HepG2 (cell line): ENCODE results near the gene TSSK2. TPM values are rescaled to one million over a fixed set of nuclear protein-coding genes. Genes with fewer than 3 reads are reported as not detected.

Source experiments
- ATAC-seq: fragments of 200-7000 bp; cut with Tn5 transposase; 3 replicates; pipeline ENCODE4 v1.9.1; 2020; ENCODE audit warnings: mild to moderate bottlenecking, moderate library complexity
- BruUV-seq: library from RNA; stranded (reverse); fragments of 400-500 nt; replicated peaks from 2 replicates; lab custom pipeline; 2021; lab: Mats Ljungman, UMichigan
- CTCF ChIA-PET: fragments of 300-600 bp; formaldehyde crosslinking; extraction: SDS; loops from one replicate; lab custom pipeline; 2021; ENCODE audit warnings: low total read pairs, inconsistent platforms, low intra/inter-chr PET ratio; lab: Yijun Ruan, JAX
- POLR2A ChIA-PET: fragments of 350-600 bp; sonication (Branson Sonifier 250); formaldehyde crosslinking; loops from one replicate; lab custom pipeline; 2020; ENCODE audit warnings: antibody characterized with exemption, inconsistent platforms; lab: Yijun Ruan, JAX
- DNase-seq: peaks from one replicate; pipeline ENCODE4 v3.0.0-alpha.2; 2015; ENCODE audit warnings: low spot score
- FAIRE-seq: peaks from 3 replicates; lab custom pipeline; 2011; peaks lifted over from hg19 to GRCh38; lab: Jason Lieb, UNC
- H2AFZ ChIP-seq: one replicate; pipeline ENCODE4 v1.6.1; 2011; ENCODE audit warnings: low read length, inconsistent platforms
- H3K27ac ChIP-seq: fragments of 300-600 bp; 3 replicates; pipeline ENCODE4 v1.8.0; 2011; ENCODE audit warnings: mixed run types, mild to moderate bottlenecking, mixed read lengths, low read length, inconsistent platforms; ENCODE audit not compliant: insufficient read depth; ENCODE audit errors: extremely low read length
- H3K27me3 ChIP-seq, 2 experiments: fragments of 200-600 bp in 1 of 2; 2 replicates in 1 of 2; 3 replicates in 1 of 2; pipeline versions ENCODE4 v1.6.0 to v1.8.0; 2011; ENCODE audit warnings: low read length in 2 of 2, mild to moderate bottlenecking in 2 of 2, moderate library complexity in 2 of 2, inconsistent platforms in 1 of 2; ENCODE audit not compliant: insufficient read depth in 2 of 2, control insufficient read depth in 1 of 2
- H3K36me3 ChIP-seq, 2 experiments: fragments of 200-600 bp in 1 of 2; replicated peaks in 1 of 2; 2 replicates in 1 of 2; 3 replicates in 1 of 2; pipeline versions ENCODE4 v1.5.1 to v1.8.0; 2011; ENCODE audit warnings: low read length in 2 of 2, inconsistent platforms in 1 of 2; ENCODE audit not compliant: insufficient read depth in 2 of 2, control insufficient read depth in 1 of 2
- H3K4me1 ChIP-seq: 2 replicates; pipeline ENCODE4 v1.5.1; 2012; ENCODE audit warnings: low read length, inconsistent platforms; ENCODE audit not compliant: insufficient read depth
- H3K4me2 ChIP-seq: 2 replicates; pipeline ENCODE4 v1.6.0; 2011; ENCODE audit warnings: low read depth, low read length, inconsistent platforms
- H3K4me3 ChIP-seq, 3 experiments: fragments of 200-600 bp in 1 of 3; sonication (generic), shearing (Covaris generic) in 1 of 3; replicated peaks in 1 of 3; 2 replicates each; pipeline ENCODE4 v1.5.1; 2011 to 2016; ENCODE audit warnings: low read length in 3 of 3, inconsistent platforms in 2 of 3, low read depth in 2 of 3, mild to moderate bottlenecking in 2 of 3, control low read depth in 1 of 3, mixed read lengths in 1 of 3; ENCODE audit not compliant: insufficient read depth in 1 of 3
- H3K79me2 ChIP-seq: one replicate; pipeline ENCODE4 v1.6.1; 2011; ENCODE audit warnings: low read length, inconsistent platforms; ENCODE audit not compliant: insufficient read depth
- H3K9ac ChIP-seq: 2 replicates; pipeline ENCODE4 v1.6.0; 2011; ENCODE audit warnings: mild to moderate bottlenecking, low read depth, low read length, inconsistent platforms; ENCODE audit not compliant: insufficient read depth
- H3K9me3 ChIP-seq: 2 replicates; pipeline ENCODE4 v1.5.1; 2012; ENCODE audit warnings: mild to moderate bottlenecking, low read length
- H4K20me1 ChIP-seq: 2 replicates; pipeline ENCODE4 v1.6.0; 2011; ENCODE audit warnings: inconsistent platforms, mild to moderate bottlenecking, low read length, moderate library complexity; ENCODE audit not compliant: insufficient read depth
- ATRX ChIP-seq: sonication (generic); formaldehyde crosslinking; IDR thresholded peaks from 2 replicates; pipeline ENCODE4 v1.4.0; 2020; ENCODE audit warnings: missing genetic modification reagents, borderline replicate concordance
- KDM2A ChIP-seq: sonication (generic); formaldehyde crosslinking; IDR thresholded peaks from 2 replicates; pipeline ENCODE4 v1.4.0; 2020; ENCODE audit warnings: low read depth, missing genetic modification reagents, borderline replicate concordance
- KDM4B ChIP-seq: sonication (generic); formaldehyde crosslinking; IDR thresholded peaks from 2 replicates; pipeline ENCODE4 v1.4.0; 2020; ENCODE audit warnings: missing genetic modification reagents
- SETDB1 ChIP-seq: sonication (generic); formaldehyde crosslinking; IDR thresholded peaks from 2 replicates; pipeline ENCODE4 v1.5.1; 2020; ENCODE audit warnings: missing genetic modification reagents, mild to moderate bottlenecking, borderline replicate concordance
- TEAD3 ChIP-seq: optimal IDR thresholded peaks from 2 replicates; pipeline ENCODE3; 2016; ENCODE audit warnings: borderline replicate concordance
- ZNF264 ChIP-seq: sonication (generic); formaldehyde crosslinking; IDR thresholded peaks from 2 replicates; pipeline ENCODE4 v1.4.0; 2020; ENCODE audit warnings: missing genetic modification reagents
- ZNF326 ChIP-seq: sonication (generic); formaldehyde crosslinking; IDR thresholded peaks from 2 replicates; pipeline ENCODE4 v1.4.0; 2020; ENCODE audit warnings: missing genetic modification reagents, borderline replicate concordance
- ZNF354B ChIP-seq: sonication (generic); formaldehyde crosslinking; IDR thresholded peaks from 2 replicates; pipeline ENCODE4 v1.8.0; 2022; ENCODE audit warnings: mild to moderate bottlenecking, missing genetic modification reagents
- WGBS: methylation state at CpG from one replicate; pipeline ENCODE4 v1.1.6; 2017; ENCODE audit warnings: low lambda C conversion rate; 5-methylcytosine and 5-hydroxymethylcytosine counted together
- in situ Hi-C: cut with HindIII; loops from 2 replicates; pipeline ENCODE4 v1.10.0; 2017; ENCODE audit warnings: low pct_unique_long_range_greater_than_20kb; ENCODE audit not compliant: extremely low pct_ligation_motif_present
- intact Hi-C: fragments of 100-400 bp; cut with micrococcal nuclease; formaldehyde crosslinking; loops from one replicate; pipeline ENCODE4 v1.10.0; 2022; ENCODE audit not compliant: unreplicated experiment
- polyA plus RNA-seq, 8 experiments: library from polyadenylated mRNA; depleted of rRNA in 3 of 8; stranded (reverse) in 7 of 8; unstranded in 1 of 8; fragments of >200 nt; fragmentation: Illumina TruSeq in 4 of 8; extraction: Trizol in 4 of 8; gene quantifications; 2 replicates each; pipeline versions ENCODE4 v1.2.1 to v1.2.3, GENCODE V29; 2011 to 2016; ENCODE audit warnings: low read depth in 4 of 8, missing spikeins in 1 of 8, mixed read lengths in 1 of 8; ENCODE audit not compliant: insufficient read depth in 1 of 8
- total RNA-seq, 5 experiments: library from RNA; depleted of rRNA; stranded (reverse); fragments of >200 nt; fragmentation: Illumina TruSeq; extraction: Trizol; gene quantifications; 2 replicates each; pipeline ENCODE4 v1.2.3, GENCODE V29; 2016; ENCODE audit warnings: low read depth in 1 of 5
- TF ChIP-seq, protein P1 (sequence below): sonication (generic); formaldehyde crosslinking; conservative IDR thresholded peaks from 2 replicates; pipeline ENCODE4 v1.4.0; 2020; ENCODE audit warnings: missing genetic modification reagents
- TF ChIP-seq, protein P2 (sequence below): sonication (generic); formaldehyde crosslinking; IDR thresholded peaks from 2 replicates; pipeline ENCODE4 v1.9.0; 2021; ENCODE audit warnings: missing genetic modification reagents, borderline replicate concordance
- TF ChIP-seq, protein P3 (sequence below): sonication (generic); formaldehyde crosslinking; IDR thresholded peaks from 2 replicates; pipeline ENCODE4 v1.5.0; 2020; ENCODE audit warnings: mild to moderate bottlenecking, missing genetic modification reagents

The TSSK2 gene
- total and polyA plus RNA-seq, 2 of the 13 experiments (the other 11 are each of a cell fraction or from before 2014, with no cell fraction given) = not detected

GRCh38 chr22:19149991-19150390, 18.9 kb downstream of the TSSK2 start, which contains the start of gene GSC2:
Gene GSC2 (minus strand): TSS chr22:19150292. CDS start chr22:19150283, 9 bp downstream.
- peaks cover 7 to 61% of the 10 kb centered on the region in 2 experiments; a peak in 4 of 5 replicates for H3K27me3 ChIP-seq
- H3K79me2 ChIP-seq = no peaks in the 10 kb centered on the region
- TF ChIP-seq, protein P1, sequence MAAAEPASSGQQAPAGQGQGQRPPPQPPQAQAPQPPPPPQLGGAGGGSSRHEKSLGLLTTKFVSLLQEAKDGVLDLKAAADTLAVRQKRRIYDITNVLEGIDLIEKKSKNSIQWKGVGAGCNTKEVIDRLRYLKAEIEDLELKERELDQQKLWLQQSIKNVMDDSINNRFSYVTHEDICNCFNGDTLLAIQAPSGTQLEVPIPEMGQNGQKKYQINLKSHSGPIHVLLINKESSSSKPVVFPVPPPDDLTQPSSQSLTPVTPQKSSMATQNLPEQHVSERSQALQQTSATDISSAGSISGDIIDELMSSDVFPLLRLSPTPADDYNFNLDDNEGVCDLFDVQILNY (CRISPR knock-in tag) = no peak
- TF ChIP-seq ZNF326 = no peak
- TF ChIP-seq ZNF264 = no peak
- no peak for TF ChIP-seq TEAD3 (CRISPR knock-in tag)
- TF ChIP-seq ZNF354B (CRISPR knock-in tag) = no peak
- no peak for TF ChIP-seq KDM2A
- TF ChIP-seq KDM4B (CRISPR knock-in tag) = no peak
- TF ChIP-seq, protein P2, sequence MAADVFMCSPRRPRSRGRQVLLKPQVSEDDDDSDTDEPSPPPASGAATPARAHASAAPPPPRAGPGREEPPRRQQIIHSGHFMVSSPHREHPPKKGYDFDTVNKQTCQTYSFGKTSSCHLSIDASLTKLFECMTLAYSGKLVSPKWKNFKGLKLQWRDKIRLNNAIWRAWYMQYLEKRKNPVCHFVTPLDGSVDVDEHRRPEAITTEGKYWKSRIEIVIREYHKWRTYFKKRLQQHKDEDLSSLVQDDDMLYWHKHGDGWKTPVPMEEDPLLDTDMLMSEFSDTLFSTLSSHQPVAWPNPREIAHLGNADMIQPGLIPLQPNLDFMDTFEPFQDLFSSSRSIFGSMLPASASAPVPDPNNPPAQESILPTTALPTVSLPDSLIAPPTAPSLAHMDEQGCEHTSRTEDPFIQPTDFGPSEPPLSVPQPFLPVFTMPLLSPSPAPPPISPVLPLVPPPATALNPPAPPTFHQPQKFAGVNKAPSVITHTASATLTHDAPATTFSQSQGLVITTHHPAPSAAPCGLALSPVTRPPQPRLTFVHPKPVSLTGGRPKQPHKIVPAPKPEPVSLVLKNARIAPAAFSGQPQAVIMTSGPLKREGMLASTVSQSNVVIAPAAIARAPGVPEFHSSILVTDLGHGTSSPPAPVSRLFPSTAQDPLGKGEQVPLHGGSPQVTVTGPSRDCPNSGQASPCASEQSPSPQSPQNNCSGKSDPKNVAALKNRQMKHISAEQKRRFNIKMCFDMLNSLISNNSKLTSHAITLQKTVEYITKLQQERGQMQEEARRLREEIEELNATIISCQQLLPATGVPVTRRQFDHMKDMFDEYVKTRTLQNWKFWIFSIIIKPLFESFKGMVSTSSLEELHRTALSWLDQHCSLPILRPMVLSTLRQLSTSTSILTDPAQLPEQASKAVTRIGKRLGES (CRISPR knock-in tag) = no peak
- TF ChIP-seq, protein P3, sequence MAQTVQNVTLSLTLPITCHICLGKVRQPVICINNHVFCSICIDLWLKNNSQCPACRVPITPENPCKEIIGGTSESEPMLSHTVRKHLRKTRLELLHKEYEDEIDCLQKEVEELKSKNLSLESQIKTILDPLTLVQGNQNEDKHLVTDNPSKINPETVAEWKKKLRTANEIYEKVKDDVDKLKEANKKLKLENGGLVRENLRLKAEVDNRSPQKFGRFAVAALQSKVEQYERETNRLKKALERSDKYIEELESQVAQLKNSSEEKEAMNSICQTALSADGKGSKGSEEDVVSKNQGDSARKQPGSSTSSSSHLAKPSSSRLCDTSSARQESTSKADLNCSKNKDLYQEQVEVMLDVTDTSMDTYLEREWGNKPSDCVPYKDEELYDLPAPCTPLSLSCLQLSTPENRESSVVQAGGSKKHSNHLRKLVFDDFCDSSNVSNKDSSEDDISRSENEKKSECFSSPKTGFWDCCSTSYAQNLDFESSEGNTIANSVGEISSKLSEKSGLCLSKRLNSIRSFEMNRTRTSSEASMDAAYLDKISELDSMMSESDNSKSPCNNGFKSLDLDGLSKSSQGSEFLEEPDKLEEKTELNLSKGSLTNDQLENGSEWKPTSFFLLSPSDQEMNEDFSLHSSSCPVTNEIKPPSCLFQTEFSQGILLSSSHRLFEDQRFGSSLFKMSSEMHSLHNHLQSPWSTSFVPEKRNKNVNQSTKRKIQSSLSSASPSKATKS (CRISPR knock-in tag) = no peak
- TF ChIP-seq SETDB1 = no peak
- no peak for TF ChIP-seq ATRX (CRISPR knock-in tag)
- H3K9ac ChIP-seq = no peak within 1 kb of the TSS
- FAIRE-seq (no peak), ATAC-seq (no peak), DNase-seq (no peak)
- no peaks in the 10 kb centered on the region for H3K36me3 ChIP-seq
- H3K4me3 ChIP-seq = peak within 1 kb of the TSS in 1 of 3 experiments; percentile 28; a peak in 1 of 6 replicates
- no peaks in the 10 kb centered on the region for H3K9me3 ChIP-seq
- in situ Hi-C loops (no loop called here), intact Hi-C loops (no loop called here)
- POLR2A ChIA-PET = no interaction called here
- no peak within 1 kb of the TSS for H3K27ac ChIP-seq
- CTCF ChIA-PET = no interaction called here
- no peaks in the 10 kb centered on the region for H4K20me1 ChIP-seq
- peaks cover 10% of the 10 kb centered on the region; the same call in 1 of the 2 replicates for H3K4me1 ChIP-seq
- H3K4me2 ChIP-seq = peak within 1 kb of the TSS; percentile 32; the same call in 1 of the 2 replicates
- no CpG with 5 or more reads among the region's 59 CpGs for WGBS
- BruUV-seq = no TSS peak
- no peak within 1 kb of the TSS for H2AFZ ChIP-seq
